Retinal pigment epithelial cell (primary cell): ENCODE data around the gene PRR20G.

Source experiments
- DNase-seq: peaks from one replicate; pipeline ENCODE4 v3.0.0-alpha.2; 2010; ENCODE audit warnings: low read depth
- H3K4me3 ChIP-seq: 2 replicates; pipeline ENCODE4 v1.5.1; 2011; ENCODE audit warnings: mild to moderate bottlenecking, low read length, control low read depth, moderate library complexity
- TF ChIP-seq, protein P1 (sequence below): conservative IDR thresholded peaks from 2 replicates; pipeline ENCODE4 v1.5.1; 2011; ENCODE audit warnings: low read depth, low read length, control low read depth, inconsistent platforms

PRR20G gene

DNA sequence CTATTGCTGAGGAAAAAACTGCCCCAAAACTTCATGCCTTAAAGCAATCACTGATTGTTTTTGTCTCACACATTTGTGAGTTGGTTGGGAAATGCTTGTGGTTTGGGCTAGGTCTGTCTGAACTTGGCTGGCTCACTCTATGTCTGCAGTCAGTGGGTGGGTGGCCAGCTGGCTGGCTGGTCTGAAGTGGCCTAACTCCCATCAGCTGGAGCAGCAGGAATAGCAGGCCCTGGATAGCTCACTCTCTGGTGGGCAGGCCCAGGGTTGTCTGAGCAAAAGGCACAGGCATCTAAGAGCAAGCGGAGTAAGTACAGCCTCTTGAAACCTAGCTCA, 37.7 kb upstream of the PRR20G start:
- DNase-seq, result no peak
- H3K4me3 ChIP-seq, result no peak overlapping the region
- TF ChIP-seq, protein P1, sequence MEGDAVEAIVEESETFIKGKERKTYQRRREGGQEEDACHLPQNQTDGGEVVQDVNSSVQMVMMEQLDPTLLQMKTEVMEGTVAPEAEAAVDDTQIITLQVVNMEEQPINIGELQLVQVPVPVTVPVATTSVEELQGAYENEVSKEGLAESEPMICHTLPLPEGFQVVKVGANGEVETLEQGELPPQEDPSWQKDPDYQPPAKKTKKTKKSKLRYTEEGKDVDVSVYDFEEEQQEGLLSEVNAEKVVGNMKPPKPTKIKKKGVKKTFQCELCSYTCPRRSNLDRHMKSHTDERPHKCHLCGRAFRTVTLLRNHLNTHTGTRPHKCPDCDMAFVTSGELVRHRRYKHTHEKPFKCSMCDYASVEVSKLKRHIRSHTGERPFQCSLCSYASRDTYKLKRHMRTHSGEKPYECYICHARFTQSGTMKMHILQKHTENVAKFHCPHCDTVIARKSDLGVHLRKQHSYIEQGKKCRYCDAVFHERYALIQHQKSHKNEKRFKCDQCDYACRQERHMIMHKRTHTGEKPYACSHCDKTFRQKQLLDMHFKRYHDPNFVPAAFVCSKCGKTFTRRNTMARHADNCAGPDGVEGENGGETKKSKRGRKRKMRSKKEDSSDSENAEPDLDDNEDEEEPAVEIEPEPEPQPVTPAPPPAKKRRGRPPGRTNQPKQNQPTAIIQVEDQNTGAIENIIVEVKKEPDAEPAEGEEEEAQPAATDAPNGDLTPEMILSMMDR, result no peak

DNA sequence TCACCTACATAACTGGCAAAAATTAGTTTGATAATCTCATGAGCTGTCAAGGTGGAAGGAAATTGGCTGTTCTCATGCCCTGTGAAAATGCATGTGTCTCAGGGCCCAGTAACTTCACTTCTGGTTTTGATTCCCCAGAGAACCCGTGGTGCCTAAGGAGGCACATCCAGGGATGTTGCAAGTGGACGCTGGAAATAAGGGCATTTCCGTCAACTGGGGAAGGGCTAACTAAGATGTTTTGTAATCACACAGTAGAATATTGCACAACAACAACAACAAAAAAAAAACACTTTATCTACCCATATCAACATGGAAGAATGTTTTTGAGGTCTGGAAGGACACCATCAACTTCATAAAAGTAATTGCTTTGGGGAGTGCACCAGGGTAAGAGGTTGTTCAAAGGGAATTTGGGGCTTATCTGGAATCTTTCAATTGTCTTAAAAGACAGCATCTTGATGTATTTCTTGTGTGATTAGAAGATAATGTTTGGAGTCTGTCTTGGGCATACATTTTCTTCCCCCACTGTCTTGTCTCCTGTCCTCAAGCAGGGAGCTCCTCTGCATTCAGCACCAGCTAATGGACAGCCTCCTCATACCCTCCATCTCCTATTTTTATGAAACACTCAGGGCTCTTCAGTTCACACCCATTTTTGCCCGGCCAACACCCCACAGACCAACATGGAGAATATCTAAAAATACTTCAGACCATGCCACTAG, 37.2 kb upstream of the PRR20G start:
- DNase-seq, result no peak
- TF ChIP-seq, protein P1, result no peak
- no peak overlapping the region for H3K4me3 ChIP-seq

DNA sequence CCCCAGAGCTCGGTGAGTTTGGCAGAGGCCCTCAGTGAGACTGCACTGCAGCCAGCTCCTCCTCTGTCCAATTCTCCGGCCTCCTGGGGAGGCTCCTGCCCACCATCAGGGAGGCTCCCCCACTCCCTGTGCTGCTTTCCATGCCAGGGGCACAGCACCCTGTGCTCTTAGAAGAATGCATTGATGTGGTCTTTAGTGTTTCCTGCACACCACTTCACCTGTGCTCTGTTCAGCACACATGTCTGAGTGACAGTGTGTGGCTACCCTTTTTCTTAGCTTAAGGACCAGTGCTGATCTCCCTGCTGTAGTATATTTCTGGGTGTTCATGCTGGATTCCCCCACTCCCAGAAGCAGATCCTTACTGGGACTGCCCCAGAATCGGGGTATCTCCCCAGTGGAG, 36.2 kb upstream of the PRR20G start:
- H3K4me3 ChIP-seq, result no peak overlapping the region
- TF ChIP-seq, protein P1, result no peak
- no peak for DNase-seq

DNA sequence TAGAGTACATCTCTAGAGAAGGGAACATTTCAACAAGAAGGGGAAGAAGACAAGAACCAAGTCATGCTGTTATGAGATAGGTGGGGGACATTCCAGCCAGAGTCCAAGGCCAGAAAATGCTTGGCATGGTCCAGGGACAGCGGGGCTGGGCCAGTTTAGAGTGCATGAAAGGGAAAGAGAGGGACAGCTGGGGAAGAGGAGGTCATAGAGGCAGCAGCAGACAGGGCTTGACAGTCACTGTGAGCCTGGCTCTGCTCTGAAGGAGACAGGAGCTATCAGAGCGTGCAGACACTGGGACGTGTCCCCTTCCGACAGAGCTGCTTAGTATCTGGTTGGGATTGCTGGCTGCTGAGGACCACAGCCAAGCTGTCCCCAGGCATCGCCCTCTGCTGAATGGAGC, 35.7 kb upstream of the PRR20G start:
- no peak for DNase-seq
- H3K4me3 ChIP-seq, result no peak overlapping the region
- TF ChIP-seq, protein P1, result no peak

DNA sequence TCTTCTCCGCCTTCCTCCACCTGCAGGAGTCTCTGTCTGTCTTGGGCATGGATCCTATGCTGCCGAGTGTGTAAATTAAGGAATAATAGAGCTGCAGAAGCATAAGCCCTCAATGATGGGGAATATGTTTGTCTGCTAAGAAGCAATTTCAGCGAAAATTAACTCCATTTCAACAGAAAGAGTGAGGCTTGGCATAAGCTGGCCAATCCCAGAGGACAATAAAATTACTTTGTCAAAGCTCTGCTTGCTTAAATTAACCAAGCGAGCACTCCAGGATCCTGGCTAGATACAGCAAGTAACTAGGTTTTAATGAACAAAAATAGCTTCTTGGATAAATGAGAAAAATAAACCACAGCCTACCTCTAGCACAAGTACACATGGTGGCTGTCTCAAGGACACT, 33.5 kb upstream of the PRR20G start:
- DNase-seq, result no peak
- TF ChIP-seq, protein P1, result no peak
- H3K4me3 ChIP-seq, result no peak overlapping the region

DNA sequence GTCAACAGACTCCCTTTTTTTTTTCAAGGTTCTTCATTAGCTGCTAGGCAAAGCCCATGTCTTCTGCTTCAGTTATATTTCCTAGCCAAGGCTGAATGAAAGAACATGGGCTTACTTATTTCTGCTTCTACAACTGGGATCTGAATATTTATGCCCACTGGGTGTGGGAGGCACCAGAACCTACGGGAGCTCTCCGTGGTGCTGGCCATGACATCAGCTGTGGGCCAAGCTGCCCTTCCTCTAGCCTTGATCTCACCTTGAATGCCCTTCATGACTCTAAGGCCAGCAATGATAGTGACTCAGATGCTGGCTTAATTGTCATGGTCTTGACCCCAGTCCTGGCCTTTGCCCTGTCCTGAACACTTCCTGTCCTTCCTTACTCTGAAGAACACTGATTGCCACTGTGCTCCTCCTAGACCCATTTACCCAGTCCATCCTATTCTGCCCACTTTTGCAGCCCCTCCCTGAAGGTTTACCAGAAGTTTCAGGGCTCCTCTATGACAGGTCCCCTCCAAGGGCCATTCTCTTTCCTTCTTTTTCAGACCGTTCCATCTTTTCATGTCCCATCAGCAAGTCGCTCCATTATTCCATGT, 32.8 kb upstream of the PRR20G start:
- TF ChIP-seq, protein P1, result no peak
- H3K4me3 ChIP-seq, result no peak overlapping the region
- DNase-seq, result no peak

DNA sequence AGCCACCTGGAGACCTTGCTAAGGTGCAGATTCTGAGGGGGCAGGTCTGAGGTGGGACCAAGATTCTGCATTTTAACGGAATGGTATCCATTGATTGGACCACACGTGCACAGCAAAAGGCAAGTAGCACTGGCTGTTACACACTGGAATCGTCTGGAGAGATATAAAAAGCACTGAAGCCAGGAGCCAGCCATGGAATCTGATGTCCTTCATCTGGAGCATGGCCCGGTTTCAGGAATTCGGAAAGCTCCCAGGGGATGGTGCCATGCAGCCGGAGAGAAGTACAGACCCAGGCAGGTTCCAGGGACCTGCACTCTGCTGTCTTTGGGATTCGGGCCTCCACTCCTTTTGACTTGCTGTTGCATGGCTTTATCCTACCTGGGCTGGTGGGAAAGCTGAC, 28.8 kb upstream of the PRR20G start:
- no peak for DNase-seq
- no peak overlapping the region for H3K4me3 ChIP-seq
- TF ChIP-seq, protein P1, result no peak
